Measurements from ENCODE around the gene PRM3. TPM values are rescaled to one million over a fixed set of nuclear protein-coding genes. Genes with fewer than 3 reads are reported as not detected.

PRM3 gene
- total RNA-seq, 4 donors from 2014 or later: not detected

GRCh38 chr16:11259655-11260595 is 13.5 kb downstream of the PRM3 start:
- Histone ChIP-seq H3K27me3 (no peaks in the 10 kb centered on the region), H3K4me1 (peaks cover 8 to 12% of the 10 kb centered on the region in 2 donors), H3K27ac (no peak overlapping the region), H3K36me3 (no peaks in the 10 kb centered on the region), H3K9me3 (no peaks in the 10 kb centered on the region), H3K4me3 (no peak overlapping the region)
- intact Hi-C loops (cut with DNase I; ENCODE audit: low total_unique reads) (loop anchor here (10.0 kb wide), 1 partner anchor 515 kb away; the partner anchor contains the start of gene NUBP1), in situ Hi-C loops (cut with MboI; ENCODE audit: low sequenced_read_pairs in 4 of 4) (loop anchor here (5.0 to 10.0 kb wide), 2 partner anchors 285 to 293 kb away; no protein-coding TSS in a partner anchor)
- TF ChIP-seq CTCF (IDR thresholded peaks at IDR 0.05 in 4 of 5, conservative IDR thresholded peaks at IDR 0.05 in 1 of 5) (no peak), POLR2A (IDR thresholded peaks at IDR 0.05) (no peak)
- no peak for ATAC-seq
- no peak for DNase-seq

DNA sequence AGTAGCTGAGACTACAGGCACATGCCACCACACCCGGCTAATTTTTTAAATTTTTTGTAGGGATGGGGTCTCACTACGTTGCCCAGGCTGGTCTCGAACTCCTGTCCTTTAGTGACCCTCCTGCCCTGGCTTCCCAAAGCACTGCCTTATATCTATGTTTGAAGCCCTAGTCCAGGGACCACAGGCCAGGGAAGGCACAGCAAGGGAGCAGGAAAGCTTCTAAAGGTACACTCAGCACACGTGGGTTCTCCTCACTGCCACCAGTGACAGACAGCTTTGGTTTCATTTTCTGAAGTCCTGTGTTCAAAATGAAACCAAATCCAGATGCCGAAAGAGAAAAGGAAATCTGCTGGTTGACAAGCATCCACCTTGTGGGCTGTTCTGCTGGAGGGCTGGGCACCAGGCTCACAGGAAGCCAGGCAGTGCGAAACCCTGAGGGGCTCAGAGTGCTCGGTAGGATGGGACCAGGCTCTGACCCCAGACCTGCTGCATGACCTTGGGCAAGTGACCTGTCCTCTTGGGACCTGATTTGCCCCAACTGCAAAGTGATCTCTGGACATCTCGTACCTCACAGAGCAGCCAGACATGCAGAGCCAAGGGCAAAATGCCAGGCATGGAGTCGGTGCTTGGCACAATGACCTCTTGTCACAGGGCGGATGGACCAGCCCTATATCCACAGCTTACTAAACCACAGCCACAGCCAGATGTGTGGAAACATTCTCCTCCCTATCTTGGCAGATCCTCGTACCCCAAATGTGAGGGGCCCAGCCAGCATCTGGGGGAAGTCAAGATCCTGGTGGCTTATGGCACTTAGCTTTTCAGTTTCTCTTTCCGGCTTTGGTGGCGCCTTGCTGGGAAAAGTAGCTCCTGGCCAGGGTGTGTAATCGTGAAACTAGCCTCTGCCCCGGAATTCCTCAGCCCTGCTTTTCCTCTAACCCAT is 14.6 kb downstream of the PRM3 start:
- peak overlapping the region in 1 of 4 donors; percentile 7 for H3K4me3 ChIP-seq
- intact Hi-C loops (cut with DNase I; ENCODE audit: low total_unique reads): loop anchor here (10.0 kb wide), 1 partner anchor 514 kb away; the partner anchor contains the start of gene NUBP1
- no peaks in the 10 kb centered on the region for H3K36me3 ChIP-seq
- DNase-seq (peak; percentile 16 to 63), ATAC-seq (no peak)
- H3K27me3 ChIP-seq: no peaks in the 10 kb centered on the region
- peak overlapping the region in 1 of 4 donors; percentile 40 for H3K27ac ChIP-seq
- H3K9me3 ChIP-seq: no peaks in the 10 kb centered on the region
- TF ChIP-seq CTCF (IDR thresholded peaks at IDR 0.05 in 4 of 5, conservative IDR thresholded peaks at IDR 0.05 in 1 of 5) (no peak), POLR2A (IDR thresholded peaks at IDR 0.05) (no peak)
- in situ Hi-C loops (cut with MboI; ENCODE audit: low sequenced_read_pairs in 4 of 4): no loop called here
- peaks cover 10 to 16% of the 10 kb centered on the region in 2 donors for H3K4me1 ChIP-seq

DNA sequence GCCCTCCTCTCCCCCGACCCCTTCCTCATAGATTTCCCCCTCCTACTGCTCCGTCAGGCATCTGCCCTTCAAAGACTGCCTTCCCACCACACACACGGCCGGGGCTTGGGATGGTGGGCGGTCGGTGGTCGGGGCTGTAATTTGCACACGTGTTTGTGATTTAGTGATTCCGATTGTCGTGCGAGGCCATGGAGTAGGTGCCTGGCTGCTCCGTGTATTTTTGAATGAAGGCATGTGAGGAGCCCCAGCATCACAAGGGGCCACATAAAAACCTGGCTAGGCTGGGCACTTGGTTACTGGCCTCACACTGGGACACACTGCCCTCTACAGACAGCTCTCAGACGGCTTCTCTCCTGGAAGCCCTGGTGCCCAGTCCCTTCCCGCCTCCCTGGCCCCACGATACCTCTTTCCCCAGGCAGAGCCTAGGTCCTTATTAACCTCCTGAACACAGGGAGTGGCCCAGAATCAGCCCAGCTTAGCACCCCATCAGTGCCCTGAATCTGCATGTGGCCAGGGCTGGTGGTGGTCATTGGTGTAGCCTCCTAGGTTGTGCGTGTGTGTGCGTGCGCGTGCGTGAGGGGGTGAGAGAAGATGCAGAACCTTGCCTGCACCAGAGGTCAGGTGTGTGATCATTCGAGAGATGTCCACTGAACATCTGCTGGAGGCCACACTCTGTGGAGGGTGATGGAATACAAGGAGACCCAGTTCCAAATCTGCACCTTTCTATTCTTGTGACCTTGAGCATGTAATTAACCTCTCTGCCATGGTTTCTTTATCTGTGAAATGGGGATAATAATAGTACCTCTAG is 16.1 kb downstream of the PRM3 start:
- TF ChIP-seq CTCF (IDR thresholded peaks at IDR 0.05 in 4 of 5, conservative IDR thresholded peaks at IDR 0.05 in 1 of 5): peak; percentile 49 to 84 (median 76)
- TF ChIP-seq POLR2A (IDR thresholded peaks at IDR 0.05): no peak
- no peaks in the 10 kb centered on the region for H3K9me3 ChIP-seq
- H3K36me3 ChIP-seq: no peaks in the 10 kb centered on the region
- ATAC-seq (peak; percentile 68 to 71), DNase-seq (peak; percentile 69 to 81)
- intact Hi-C loops (cut with DNase I; ENCODE audit: low total_unique reads) (loop anchor here (1.0 to 10.0 kb wide), 5 partner anchors 87 to 513 kb away; partner anchors contain the start of genes NUBP1 and RMI2), in situ Hi-C loops (cut with MboI; ENCODE audit: low sequenced_read_pairs in 4 of 4) (no loop called here)
- no peaks in the 10 kb centered on the region for H3K27me3 ChIP-seq
- H3K4me3 ChIP-seq: peak overlapping the region; percentile 70 to 94 (median 84)
- peak overlapping the region; percentile 94 to 99 (median 96) for H3K27ac ChIP-seq
- H3K4me1 ChIP-seq: peaks cover 15 to 16% of the 10 kb centered on the region in 2 donors
